ENCODE measurements around the gene SLC29A3.

DNA sequence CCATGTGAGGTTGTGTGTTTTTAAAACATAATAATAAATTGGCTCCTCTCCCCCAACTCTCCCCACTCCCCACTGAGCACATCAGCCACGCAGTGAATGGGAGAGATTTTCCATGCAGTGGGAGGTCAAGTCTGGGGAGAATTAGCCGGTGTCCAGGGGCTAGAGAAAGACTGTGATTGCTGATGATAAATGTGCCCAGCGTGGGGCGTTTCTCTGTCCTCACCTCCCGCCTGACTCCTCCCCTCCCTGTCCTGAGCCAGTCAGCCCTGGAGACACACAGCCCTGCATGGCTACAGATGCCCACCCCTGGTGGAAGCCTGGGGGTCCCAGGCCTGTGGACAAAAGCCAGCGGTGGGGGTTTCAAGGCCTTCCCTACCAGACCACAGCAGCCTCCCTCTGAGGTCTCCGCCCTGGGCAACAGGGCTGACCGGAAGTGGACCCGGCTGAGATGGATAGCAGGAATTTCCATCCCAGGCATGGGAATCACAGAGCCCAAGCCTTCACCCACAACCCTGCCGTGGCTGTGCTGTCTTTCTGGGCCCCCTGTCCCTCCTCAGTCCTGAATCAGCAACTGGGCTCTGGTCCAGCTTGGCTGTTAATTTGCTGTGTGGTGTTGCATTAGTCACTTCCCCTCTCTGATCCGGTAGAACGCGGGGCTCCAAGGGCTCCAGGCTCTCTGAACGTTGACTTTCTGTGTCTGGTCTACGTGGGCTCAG lies 46.8 kb upstream of the SLC29A3 start:
- TF ChIP-seq FOS (IDR thresholded peaks at IDR 0.05; ENCODE audit: borderline replicate concordance, extremely low read depth, insufficient read length) (no peak), PAX5 (IDR thresholded peaks at IDR 0.05; ENCODE audit: borderline replicate concordance, low read depth, low read length) (no peak), RCOR1 (conservative IDR thresholded peaks at IDR 0.05; ENCODE audit: low read depth, low read length) (no peak), POLR2AphosphoS5 (IDR thresholded peaks at IDR 0.05; ENCODE audit: low read length) (no peak), POLR2AphosphoS2 (IDR thresholded peaks at IDR 0.05; ENCODE audit: low read depth, low read length) (no peak), MAX (IDR thresholded peaks at IDR 0.05; ENCODE audit: low read depth, low read length) (no peak), CTCF (IDR thresholded peaks at IDR 0.05 in 2 of 3, conservative IDR thresholded peaks at IDR 0.05 in 1 of 3; ENCODE audit: control insufficient read depth in 2 of 3, extremely low read depth in 1 of 3, insufficient read depth in 1 of 3, low read depth in 3 of 3, low read length in 3 of 3) (no peak), JUND (IDR thresholded peaks at IDR 0.05; ENCODE audit: low read depth, low read length) (no peak), YY1 (IDR thresholded peaks at IDR 0.05; ENCODE audit: low read depth, low read length) (no peak)

Measured in GM12878 (cell line).